Pons (tissue), 1 donor: ENCODE data around the gene COLEC12.

Source experiments
- DNase-seq: peaks from one replicate; pipeline ENCODE4 v3.0.0-alpha.2; 2016; ENCODE audit warnings: low spot score

Gene COLEC12

GRCh38 chr18:505483-506122 is 5.1 kb upstream of the COLEC12 start:
- no peak for DNase-seq

- DNase-seq = no peak
Observed at GRCh38 chr18:501406-501714, 859 bp upstream of the COLEC12 start.

GRCh38 chr18:499776-500631 is 497 bp downstream of the COLEC12 start:
- no peak for DNase-seq

GRCh38 chr18:498931-499775 is 1.3 kb downstream of the COLEC12 start:
- DNase-seq = no peak

- DNase-seq = no peak
Observed at GRCh38 chr18:497688-498087, 2.8 kb downstream of the COLEC12 start.

GRCh38 chr18:495452-495851 is 5.0 kb downstream of the COLEC12 start:
- DNase-seq = no peak

- no peak for DNase-seq
Observed at GRCh38 chr18:495017-495416, 5.5 kb downstream of the COLEC12 start.

- no peak for DNase-seq
Observed at GRCh38 chr18:493986-494983, 6.2 kb downstream of the COLEC12 start.

- DNase-seq = no peak
Observed at GRCh38 chr18:492451-492850, 8.1 kb downstream of the COLEC12 start.

- no peak for DNase-seq
Observed at GRCh38 chr18:490624-491023, 9.9 kb downstream of the COLEC12 start.

GRCh38 chr18:490024-490366 is 10.5 kb downstream of the COLEC12 start:
- DNase-seq = no peak

GRCh38 chr18:489244-490023 is 11.1 kb downstream of the COLEC12 start:
- no peak for DNase-seq

GRCh38 chr18:486929-487740 is 13.4 kb downstream of the COLEC12 start:
- no peak for DNase-seq

GRCh38 chr18:484749-485464 is 15.6 kb downstream of the COLEC12 start:
- no peak for DNase-seq

- DNase-seq = no peak
Observed at GRCh38 chr18:478681-479080, 21.8 kb downstream of the COLEC12 start.

GRCh38 chr18:477565-477964 is 22.9 kb downstream of the COLEC12 start:
- DNase-seq = no peak

- no peak for DNase-seq
Observed at GRCh38 chr18:476251-476664, 24.2 kb downstream of the COLEC12 start.

GRCh38 chr18:475202-476031 is 25.1 kb downstream of the COLEC12 start:
- no peak for DNase-seq
